Thyroid gland (tissue), 4 donors: ENCODE data around the gene MGLL.

ENCODE experiments used
- POLR2A ChIP-seq, 2 donors: fragments of 450-650 bp; IDR thresholded peaks; one replicate each; pipeline ENCODE4 v1.6.1; 2017; ENCODE audit warnings: antibody characterized with exemption in 2 of 2, mild to moderate bottlenecking in 2 of 2, moderate library complexity in 1 of 2
- TF ChIP-seq, protein P1 (sequence below), 6 experiments: fragments of 200-600 bp in 3 of 6; fragments of 450-650 bp in 3 of 6; sonication (generic) in 3 of 6; IDR thresholded peaks; one replicate each; pipeline ENCODE4 v1.5.1; 2016 to 2019; ENCODE audit warnings: antibody characterized with exemption in 6 of 6, mild to moderate bottlenecking in 2 of 6, inconsistent platforms in 1 of 6, moderate library complexity in 1 of 6

DNA sequence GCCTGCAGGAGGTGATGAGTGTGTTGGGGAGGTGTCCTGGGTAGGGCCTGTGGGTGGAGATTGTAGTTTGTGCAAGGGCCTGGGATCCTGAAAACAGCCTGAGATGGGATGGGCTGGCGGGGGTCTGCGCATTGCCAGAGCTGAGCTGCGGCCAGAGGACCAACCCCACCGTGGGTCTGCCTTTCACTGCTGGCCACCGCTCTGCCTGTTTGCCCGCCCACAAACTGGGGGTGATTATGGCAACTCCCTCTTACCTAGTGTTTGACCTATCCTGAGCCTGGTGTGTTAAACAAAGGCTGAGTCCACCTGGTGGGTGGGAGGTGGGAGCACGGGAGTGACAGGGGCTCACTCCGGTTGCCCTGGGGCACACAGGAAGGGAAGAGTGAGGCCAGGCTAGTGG, 139.8 kb downstream of the MGLL start:
- TF ChIP-seq, protein P1, sequence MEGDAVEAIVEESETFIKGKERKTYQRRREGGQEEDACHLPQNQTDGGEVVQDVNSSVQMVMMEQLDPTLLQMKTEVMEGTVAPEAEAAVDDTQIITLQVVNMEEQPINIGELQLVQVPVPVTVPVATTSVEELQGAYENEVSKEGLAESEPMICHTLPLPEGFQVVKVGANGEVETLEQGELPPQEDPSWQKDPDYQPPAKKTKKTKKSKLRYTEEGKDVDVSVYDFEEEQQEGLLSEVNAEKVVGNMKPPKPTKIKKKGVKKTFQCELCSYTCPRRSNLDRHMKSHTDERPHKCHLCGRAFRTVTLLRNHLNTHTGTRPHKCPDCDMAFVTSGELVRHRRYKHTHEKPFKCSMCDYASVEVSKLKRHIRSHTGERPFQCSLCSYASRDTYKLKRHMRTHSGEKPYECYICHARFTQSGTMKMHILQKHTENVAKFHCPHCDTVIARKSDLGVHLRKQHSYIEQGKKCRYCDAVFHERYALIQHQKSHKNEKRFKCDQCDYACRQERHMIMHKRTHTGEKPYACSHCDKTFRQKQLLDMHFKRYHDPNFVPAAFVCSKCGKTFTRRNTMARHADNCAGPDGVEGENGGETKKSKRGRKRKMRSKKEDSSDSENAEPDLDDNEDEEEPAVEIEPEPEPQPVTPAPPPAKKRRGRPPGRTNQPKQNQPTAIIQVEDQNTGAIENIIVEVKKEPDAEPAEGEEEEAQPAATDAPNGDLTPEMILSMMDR (IDR thresholded peaks at IDR 0.05): no peak
- no peak for TF ChIP-seq POLR2A (IDR thresholded peaks at IDR 0.05)
